ENCODE measurements around the gene HLCS.

GRCh38 chr21:36765229-36765628 lies 201.2 kb downstream of the HLCS start:
- TF ChIP-seq CTCF (IDR thresholded peaks at IDR 0.05), result no peak
- no peak for TF ChIP-seq POLR2AphosphoS5 (IDR thresholded peaks at IDR 0.05)
